HepG2 (cell line): Measurements from ENCODE around the gene UGT1A4. TPM values are rescaled to one million over a fixed set of nuclear protein-coding genes. Genes with fewer than 3 reads are reported as not detected.

Experiments
- ATAC-seq: fragments of 200-7000 bp; cut with Tn5 transposase; 3 replicates; pipeline ENCODE4 v1.9.1; 2020; ENCODE audit warnings: mild to moderate bottlenecking, moderate library complexity
- BruUV-seq: library from RNA; stranded (reverse); fragments of 400-500 nt; replicated peaks from 2 replicates; lab custom pipeline; 2021; lab: Mats Ljungman, UMichigan
- CTCF ChIA-PET: fragments of 300-600 bp; formaldehyde crosslinking; extraction: SDS; loops from one replicate; lab custom pipeline; 2021; ENCODE audit warnings: low total read pairs, inconsistent platforms, low intra/inter-chr PET ratio; lab: Yijun Ruan, JAX
- POLR2A ChIA-PET: fragments of 350-600 bp; sonication (Branson Sonifier 250); formaldehyde crosslinking; loops from one replicate; lab custom pipeline; 2020; ENCODE audit warnings: antibody characterized with exemption, inconsistent platforms; lab: Yijun Ruan, JAX
- DNase-seq: peaks from one replicate; pipeline ENCODE4 v3.0.0-alpha.2; 2015; ENCODE audit warnings: low spot score
- FAIRE-seq: peaks from 3 replicates; lab custom pipeline; 2011; peaks lifted over from hg19 to GRCh38; lab: Jason Lieb, UNC
- H2AFZ ChIP-seq: one replicate; pipeline ENCODE4 v1.6.1; 2011; ENCODE audit warnings: low read length, inconsistent platforms
- H3K27ac ChIP-seq: fragments of 300-600 bp; 3 replicates; pipeline ENCODE4 v1.8.0; 2011; ENCODE audit warnings: mixed run types, mild to moderate bottlenecking, mixed read lengths, low read length, inconsistent platforms; ENCODE audit not compliant: insufficient read depth; ENCODE audit errors: extremely low read length
- H3K27me3 ChIP-seq, 2 experiments: fragments of 200-600 bp in 1 of 2; 2 replicates in 1 of 2; 3 replicates in 1 of 2; pipeline versions ENCODE4 v1.6.0 to v1.8.0; 2011; ENCODE audit warnings: low read length in 2 of 2, mild to moderate bottlenecking in 2 of 2, moderate library complexity in 2 of 2, inconsistent platforms in 1 of 2; ENCODE audit not compliant: insufficient read depth in 2 of 2, control insufficient read depth in 1 of 2
- H3K36me3 ChIP-seq, 2 experiments: fragments of 200-600 bp in 1 of 2; replicated peaks in 1 of 2; 2 replicates in 1 of 2; 3 replicates in 1 of 2; pipeline versions ENCODE4 v1.5.1 to v1.8.0; 2011; ENCODE audit warnings: low read length in 2 of 2, inconsistent platforms in 1 of 2; ENCODE audit not compliant: insufficient read depth in 2 of 2, control insufficient read depth in 1 of 2
- H3K4me1 ChIP-seq: 2 replicates; pipeline ENCODE4 v1.5.1; 2012; ENCODE audit warnings: low read length, inconsistent platforms; ENCODE audit not compliant: insufficient read depth
- H3K4me2 ChIP-seq: 2 replicates; pipeline ENCODE4 v1.6.0; 2011; ENCODE audit warnings: low read depth, low read length, inconsistent platforms
- H3K4me3 ChIP-seq, 3 experiments: fragments of 200-600 bp in 1 of 3; sonication (generic), shearing (Covaris generic) in 1 of 3; replicated peaks in 1 of 3; 2 replicates each; pipeline ENCODE4 v1.5.1; 2011 to 2016; ENCODE audit warnings: low read length in 3 of 3, inconsistent platforms in 2 of 3, low read depth in 2 of 3, mild to moderate bottlenecking in 2 of 3, control low read depth in 1 of 3, mixed read lengths in 1 of 3; ENCODE audit not compliant: insufficient read depth in 1 of 3
- H3K79me2 ChIP-seq: one replicate; pipeline ENCODE4 v1.6.1; 2011; ENCODE audit warnings: low read length, inconsistent platforms; ENCODE audit not compliant: insufficient read depth
- H3K9ac ChIP-seq: 2 replicates; pipeline ENCODE4 v1.6.0; 2011; ENCODE audit warnings: mild to moderate bottlenecking, low read depth, low read length, inconsistent platforms; ENCODE audit not compliant: insufficient read depth
- H3K9me3 ChIP-seq: 2 replicates; pipeline ENCODE4 v1.5.1; 2012; ENCODE audit warnings: mild to moderate bottlenecking, low read length
- H4K20me1 ChIP-seq: 2 replicates; pipeline ENCODE4 v1.6.0; 2011; ENCODE audit warnings: inconsistent platforms, mild to moderate bottlenecking, low read length, moderate library complexity; ENCODE audit not compliant: insufficient read depth
- MBD4 ChIP-seq: IDR thresholded peaks from 2 replicates; pipeline ENCODE4 v1.6.1; 2012; ENCODE audit warnings: low read length, inconsistent platforms, borderline replicate concordance
- ZBTB49 ChIP-seq: sonication (generic); formaldehyde crosslinking; IDR thresholded peaks from 2 replicates; pipeline ENCODE4 v1.4.0; 2020; ENCODE audit warnings: missing genetic modification reagents, borderline replicate concordance
- ZNF10 ChIP-seq: sonication (generic); formaldehyde crosslinking; IDR thresholded peaks from 2 replicates; pipeline ENCODE4 v1.4.0; 2020; ENCODE audit warnings: mild to moderate bottlenecking, low read depth, missing genetic modification reagents, borderline replicate concordance
- ZNF451 ChIP-seq: sonication (generic); formaldehyde crosslinking; IDR thresholded peaks from 2 replicates; pipeline ENCODE4 v1.5.0; 2020; ENCODE audit warnings: mild to moderate bottlenecking, missing genetic modification reagents
- ZNF510 ChIP-seq: sonication (generic); formaldehyde crosslinking; IDR thresholded peaks from 2 replicates; pipeline ENCODE4 v1.4.0; 2020; ENCODE audit warnings: low read depth, mild to moderate bottlenecking, missing genetic modification reagents
- ZNF687 ChIP-seq: sonication (generic); formaldehyde crosslinking; IDR thresholded peaks from 2 replicates; pipeline ENCODE4 v1.5.1; 2020; ENCODE audit warnings: mild to moderate bottlenecking, missing genetic modification reagents, moderate library complexity
- WGBS: methylation state at CpG from one replicate; pipeline ENCODE4 v1.1.6; 2017; ENCODE audit warnings: low lambda C conversion rate; 5-methylcytosine and 5-hydroxymethylcytosine counted together
- in situ Hi-C: cut with HindIII; loops from 2 replicates; pipeline ENCODE4 v1.10.0; 2017; ENCODE audit warnings: low pct_unique_long_range_greater_than_20kb; ENCODE audit not compliant: extremely low pct_ligation_motif_present
- intact Hi-C: fragments of 100-400 bp; cut with micrococcal nuclease; formaldehyde crosslinking; loops from one replicate; pipeline ENCODE4 v1.10.0; 2022; ENCODE audit not compliant: unreplicated experiment
- polyA plus RNA-seq, 8 experiments: library from polyadenylated mRNA; depleted of rRNA in 3 of 8; stranded (reverse) in 7 of 8; unstranded in 1 of 8; fragments of >200 nt; fragmentation: Illumina TruSeq in 4 of 8; extraction: Trizol in 4 of 8; gene quantifications; 2 replicates each; pipeline versions ENCODE4 v1.2.1 to v1.2.3, GENCODE V29; 2011 to 2016; ENCODE audit warnings: low read depth in 4 of 8, missing spikeins in 1 of 8, mixed read lengths in 1 of 8; ENCODE audit not compliant: insufficient read depth in 1 of 8
- total RNA-seq, 5 experiments: library from RNA; depleted of rRNA; stranded (reverse); fragments of >200 nt; fragmentation: Illumina TruSeq; extraction: Trizol; gene quantifications; 2 replicates each; pipeline ENCODE4 v1.2.3, GENCODE V29; 2016; ENCODE audit warnings: low read depth in 1 of 5

Gene UGT1A4
- total and polyA plus RNA-seq, 2 of the 13 experiments (the other 11 are each of a cell fraction or from before 2014, with no cell fraction given), result not detected

GRCh38 chr2:233795735-233796171 is 77.2 kb downstream of the UGT1A4 start:
- Histone ChIP-seq H3K9me3 (no peaks in the 10 kb centered on the region), H3K27me3 (peaks cover 5 to 68% of the 10 kb centered on the region in 2 experiments; a peak in 3 of 5 replicates), H3K79me2 (no peaks in the 10 kb centered on the region), H4K20me1 (no peaks in the 10 kb centered on the region), H3K36me3 (no peaks in the 10 kb centered on the region), H3K4me1 (peaks cover 14% of the 10 kb centered on the region; the same call in 1 of the 2 replicates), H2AFZ (no peak overlapping the region), H3K4me2 (no peak overlapping the region), H3K4me3 (no peak overlapping the region), H3K9ac (no peak overlapping the region), H3K27ac (no peak overlapping the region)
- ChIA-PET CTCF (no interaction called here), POLR2A (no interaction called here)
- no TSS peak for BruUV-seq
- intact Hi-C loops, result no loop called here
- DNase-seq, result no peak
- no peak for ATAC-seq
- TF ChIP-seq ZNF510 (CRISPR knock-in tag), result no peak
- TF ChIP-seq ZNF687 (CRISPR knock-in tag), result 0 out of 2 replicates have a peak, but pooled peaks have one; percentile 16
- WGBS, result 71% methylated on average over 5 of the region's 13 CpGs
- FAIRE-seq, result no peak
- in situ Hi-C loops, result no loop called here

- no peaks in the 10 kb centered on the region for H4K20me1 ChIP-seq
- intact Hi-C loops (no loop called here), in situ Hi-C loops (no loop called here)
- no peak overlapping the region for H2AFZ ChIP-seq
- no peak for DNase-seq
- no peak overlapping the region for H3K4me3 ChIP-seq
- no peak overlapping the region for H3K9ac ChIP-seq
- no peaks in the 10 kb centered on the region for H3K9me3 ChIP-seq
- ChIA-PET POLR2A (no interaction called here), CTCF (no interaction called here)
- H3K4me1 ChIP-seq, result peaks cover 14% of the 10 kb centered on the region; the same call in 1 of the 2 replicates
- no peak for FAIRE-seq
- 70% methylated on average over 9 of the region's 9 CpGs for WGBS
- BruUV-seq, result no TSS peak
- no peak for ATAC-seq
- H3K27ac ChIP-seq, result no peak overlapping the region
- no peaks in the 10 kb centered on the region for H3K79me2 ChIP-seq
- no peaks in the 10 kb centered on the region for H3K36me3 ChIP-seq
- H3K27me3 ChIP-seq, result peaks cover 5 to 63% of the 10 kb centered on the region in 2 experiments; a peak in 3 of 5 replicates
- no peak overlapping the region for H3K4me2 ChIP-seq
- no peak for TF ChIP-seq ZNF687 (CRISPR knock-in tag)
- no peak for TF ChIP-seq ZNF10
- no peak for TF ChIP-seq MBD4
- no peak for TF ChIP-seq ZNF451 (CRISPR knock-in tag)
- TF ChIP-seq ZBTB49 (CRISPR knock-in tag), result no peak
These were observed 77.7 kb downstream of the UGT1A4 start for GRCh38 chr2:233796254-233796653.
